NCI-H226 (cell line): ENCODE measurements around the gene MYO1B.

Experiments used
- DNase-seq: peaks from one replicate; pipeline ENCODE4 v3.0.0-alpha.2; 2015

The MYO1B gene

DNA sequence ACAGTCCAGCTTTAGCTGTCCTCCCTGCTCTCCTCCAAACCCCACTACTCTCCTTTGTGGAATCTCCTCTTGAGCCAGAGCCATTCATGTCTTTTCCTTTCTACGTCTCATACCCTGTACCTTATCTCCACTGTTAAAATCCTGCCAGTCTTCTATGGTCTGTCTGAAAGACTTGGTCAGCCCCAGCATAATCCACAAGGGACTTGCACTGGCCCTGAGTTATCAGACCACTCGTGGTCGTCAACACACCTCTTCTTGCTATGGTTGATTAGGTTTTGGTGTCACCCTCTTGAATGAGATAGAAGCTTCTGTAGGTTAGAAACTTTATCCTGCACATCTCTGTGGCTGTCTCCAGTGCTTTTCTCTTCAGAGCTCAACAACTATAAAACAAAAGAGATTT lies 56.8 kb downstream of the MYO1B start:
- no peak for DNase-seq

DNA sequence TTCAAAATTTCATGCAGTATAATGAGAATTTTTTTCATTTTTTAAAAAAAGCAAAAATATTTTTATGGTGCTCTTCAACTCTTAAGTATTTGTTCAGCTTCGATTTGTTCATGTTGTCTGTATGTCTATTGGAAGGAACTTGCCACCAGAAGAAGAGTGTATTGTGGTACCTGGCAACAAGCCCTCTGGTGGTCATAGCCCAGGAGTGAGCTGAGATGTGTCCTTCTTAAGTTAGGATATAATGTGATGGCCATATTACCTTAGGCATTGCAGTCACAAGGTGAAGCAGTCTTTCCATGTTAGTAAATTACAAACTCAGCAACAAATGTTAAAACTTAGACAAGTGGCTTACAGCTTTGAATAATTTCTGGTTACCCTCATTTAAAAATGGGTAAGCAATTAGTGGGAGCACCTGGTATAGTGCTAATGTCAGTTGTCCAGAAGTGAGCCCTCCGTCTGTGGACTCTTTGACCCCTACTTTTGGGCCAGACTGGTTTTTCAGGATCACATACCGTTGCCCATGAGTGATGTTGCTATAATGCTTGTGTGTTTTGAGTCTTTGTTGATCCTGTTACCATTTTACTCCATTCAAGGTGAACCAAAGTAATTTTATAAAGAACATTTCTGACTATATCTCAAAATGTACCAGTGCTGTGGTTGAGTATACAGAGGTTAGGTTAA lies 57.4 kb downstream of the MYO1B start:
- no peak for DNase-seq

DNA sequence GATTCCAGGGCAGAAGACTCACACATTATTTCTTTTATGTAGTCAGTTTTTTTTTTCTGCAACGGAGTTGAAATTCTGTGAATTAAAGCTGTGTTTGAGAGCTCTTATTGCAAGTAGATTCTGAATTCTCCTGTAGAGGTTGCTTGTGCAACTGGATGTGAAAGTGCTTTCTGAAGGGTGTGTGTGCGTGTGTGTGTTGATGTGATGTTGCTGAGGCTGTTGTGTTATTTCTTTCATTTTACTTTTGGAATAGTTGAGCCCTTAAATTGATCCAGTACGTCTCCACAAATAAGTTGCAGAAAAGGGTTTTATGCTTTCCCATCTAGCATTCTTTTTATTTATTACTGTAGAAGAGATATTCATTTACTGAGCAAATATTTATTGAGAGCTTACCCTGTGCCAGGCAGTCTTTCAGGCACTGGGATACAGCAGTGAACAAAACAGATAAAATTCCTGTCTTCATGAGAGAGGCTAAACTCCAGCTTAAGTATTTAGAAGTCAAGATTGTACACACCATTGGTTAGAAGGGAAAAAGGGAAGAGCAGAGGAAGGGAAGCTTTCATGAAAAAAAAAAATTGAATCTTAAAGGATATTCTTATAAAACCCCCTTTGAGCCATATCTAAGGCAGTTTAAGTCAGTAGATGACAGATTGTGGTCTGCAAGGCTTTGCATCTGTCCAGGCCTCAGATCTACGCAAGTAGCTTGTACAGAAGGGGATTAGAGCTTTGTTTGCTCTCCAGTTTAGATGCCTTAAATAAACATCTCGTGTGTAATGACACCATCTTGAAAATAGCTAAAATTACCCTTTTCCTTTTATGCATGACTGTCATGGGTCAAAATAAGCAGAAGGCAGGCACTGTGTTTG lies 58.2 kb downstream of the MYO1B start:
- no peak for DNase-seq

DNA sequence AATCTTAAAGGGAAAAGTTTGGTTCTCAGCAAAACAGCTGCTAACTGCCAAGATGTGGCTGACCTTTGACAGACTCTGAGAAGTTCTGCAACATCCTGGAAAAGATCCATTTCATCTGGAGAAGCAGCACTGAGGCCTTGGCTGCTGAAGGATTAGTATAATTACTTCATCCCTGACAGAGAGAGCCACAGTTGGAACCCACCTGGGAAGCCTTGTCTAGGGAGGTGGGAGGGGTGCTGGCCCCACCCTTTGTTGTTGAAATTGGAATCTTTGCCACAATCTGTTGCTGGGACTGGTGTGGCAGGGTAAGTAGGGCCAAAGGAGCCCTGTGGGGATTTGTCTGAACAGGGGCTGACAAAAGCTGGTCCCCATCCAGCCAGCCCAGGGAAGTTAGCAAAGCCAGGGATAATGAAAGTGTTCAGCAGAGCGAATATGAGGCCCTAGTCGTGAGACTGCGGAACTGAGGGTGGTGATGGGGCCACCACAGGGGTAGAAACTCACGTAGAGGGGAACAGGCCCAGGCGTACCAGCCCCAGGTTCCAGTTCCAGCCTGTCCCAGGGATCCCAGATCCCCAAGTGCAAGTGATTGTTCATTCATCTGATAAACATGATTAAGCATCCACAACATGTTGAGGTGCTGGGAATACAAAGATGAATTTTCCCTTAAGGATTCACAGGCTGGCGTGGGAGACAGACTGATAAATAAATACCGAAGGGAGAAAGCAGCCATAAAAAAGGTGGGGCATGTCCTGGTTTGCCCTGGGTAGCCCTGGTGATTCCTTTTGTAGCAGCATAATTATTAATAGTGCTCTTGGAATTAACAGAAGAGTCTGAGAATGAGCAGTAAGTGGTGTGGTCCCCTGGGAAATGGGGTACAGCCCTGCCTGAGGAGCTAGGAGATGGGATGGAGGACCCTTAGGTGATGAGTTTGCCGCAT lies 60.0 kb downstream of the MYO1B start:
- peak; percentile 26 for DNase-seq

DNA sequence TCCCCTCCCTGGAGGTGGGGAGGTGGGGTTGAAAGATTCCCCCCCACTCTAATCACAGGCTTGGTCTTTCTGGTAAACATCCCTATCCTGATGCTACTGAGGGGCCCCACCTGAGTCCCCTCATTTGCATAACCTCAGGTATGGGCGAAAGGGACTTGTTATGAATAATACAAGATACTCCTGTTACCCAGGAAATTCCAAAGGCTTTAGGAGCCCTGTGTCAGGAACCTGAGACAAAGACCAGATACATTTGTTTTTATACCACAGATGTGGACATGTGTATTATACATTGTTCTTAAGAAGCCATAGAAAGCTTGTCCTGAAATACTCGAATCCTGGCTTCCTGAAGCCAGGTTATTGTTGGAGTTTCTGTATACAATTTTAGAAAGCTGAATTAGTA lies 62.8 kb downstream of the MYO1B start:
- no peak for DNase-seq

DNA sequence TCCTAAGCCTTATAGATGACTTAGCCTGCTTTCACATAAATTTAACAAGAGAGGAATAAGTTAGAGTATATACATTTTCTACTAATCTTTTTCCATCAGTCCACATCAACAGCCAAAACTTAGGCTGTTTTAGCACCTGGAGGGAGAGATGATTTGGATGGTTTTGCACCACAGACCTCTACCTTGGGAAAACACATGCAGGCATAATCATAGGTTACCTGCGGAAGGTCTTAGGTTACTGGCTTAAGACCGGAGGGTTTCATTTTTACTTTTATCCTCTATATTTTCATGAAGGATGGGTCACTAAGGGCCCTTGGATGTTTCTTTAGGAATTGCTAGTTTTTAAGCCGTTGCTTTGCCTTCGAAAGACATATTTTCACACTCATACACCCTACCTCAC lies 66.0 kb downstream of the MYO1B start:
- DNase-seq, result no peak

- peak; percentile 80 for DNase-seq
Observed at GRCh38 chr2:191311627-191312026, 66.4 kb downstream of the MYO1B start.

- DNase-seq, result no peak
Observed at GRCh38 chr2:191312163-191312562, 67.0 kb downstream of the MYO1B start.

DNA sequence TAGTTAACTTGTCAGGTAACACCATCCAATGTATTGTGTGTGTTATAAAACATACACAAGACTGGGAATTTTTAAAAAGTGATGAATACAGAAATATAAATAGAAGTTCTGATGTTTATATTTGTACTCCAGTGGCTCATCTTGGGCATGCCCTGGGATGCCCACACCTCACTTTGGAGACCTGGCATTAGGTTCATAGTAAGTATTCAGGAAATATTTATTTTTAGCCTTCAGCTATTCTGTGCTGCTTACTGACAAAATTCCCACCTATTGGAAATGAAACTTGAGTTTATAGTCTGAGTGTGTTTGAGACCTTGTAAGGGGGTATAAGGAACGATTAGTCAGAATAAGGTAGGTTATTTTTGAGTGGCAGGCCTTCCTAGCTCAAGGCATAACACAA lies 67.5 kb downstream of the MYO1B start:
- no peak for DNase-seq

- DNase-seq, result no peak
Observed at GRCh38 chr2:191314697-191315364, 69.6 kb downstream of the MYO1B start.

DNA sequence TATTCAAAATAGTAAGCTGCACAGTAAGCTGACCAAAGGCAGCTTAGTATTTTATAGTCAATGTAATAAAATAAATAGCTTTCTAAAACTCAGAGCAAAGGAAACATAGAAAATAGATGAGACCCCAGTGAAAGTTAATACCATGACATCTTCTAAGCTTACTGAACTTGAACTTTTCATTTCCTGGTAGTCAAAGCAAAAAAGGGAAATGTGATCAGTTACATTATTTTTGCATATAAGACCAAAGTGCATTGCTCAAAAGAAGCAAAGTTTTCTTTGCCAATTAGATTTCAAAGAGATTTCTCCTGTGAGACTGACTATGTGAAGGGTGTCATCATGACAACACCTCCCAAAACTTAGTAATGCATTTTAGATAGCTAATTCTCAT lies 70.2 kb downstream of the MYO1B start:
- DNase-seq, result no peak

GRCh38 chr2:191316246-191316994 lies 71.2 kb downstream of the MYO1B start:
- DNase-seq, result no peak

DNA sequence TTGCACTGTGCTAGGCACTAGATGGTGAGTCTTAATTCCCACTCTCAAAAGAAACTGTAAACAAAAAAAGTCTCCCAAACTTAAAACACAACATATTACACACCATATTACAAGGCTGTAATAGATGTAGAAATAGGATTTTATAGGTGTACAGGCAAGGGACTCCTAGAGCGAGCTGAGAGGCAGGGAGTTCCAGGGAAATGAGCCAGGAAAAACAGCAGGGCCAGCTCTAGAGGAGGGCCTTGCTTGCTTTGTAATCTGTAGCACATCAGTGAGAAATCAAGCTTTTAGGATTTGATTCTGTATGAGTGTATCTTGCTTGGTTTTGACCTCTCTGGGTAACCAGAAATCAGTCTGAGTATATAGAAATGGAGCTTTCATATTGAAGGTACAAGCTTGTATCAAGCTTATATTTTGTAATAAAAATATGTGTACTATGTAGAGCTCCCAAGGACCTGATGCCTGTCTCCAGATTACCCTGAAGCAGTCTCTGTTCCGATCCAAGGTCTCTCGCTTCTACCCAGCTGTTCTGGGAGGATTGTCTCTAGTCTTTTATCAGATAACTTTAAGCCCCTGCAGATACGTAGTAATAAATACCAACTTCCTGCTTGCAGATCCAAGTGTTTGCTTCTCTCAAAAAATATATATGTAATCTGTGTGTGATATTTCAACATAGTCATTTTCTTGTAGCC lies 73.0 kb downstream of the MYO1B start:
- DNase-seq, result peak; percentile 24

GRCh38 chr2:191318729-191319078 lies 73.5 kb downstream of the MYO1B start:
- DNase-seq, result peak; percentile 52

GRCh38 chr2:191319186-191319585 lies 74.0 kb downstream of the MYO1B start:
- no peak for DNase-seq

DNA sequence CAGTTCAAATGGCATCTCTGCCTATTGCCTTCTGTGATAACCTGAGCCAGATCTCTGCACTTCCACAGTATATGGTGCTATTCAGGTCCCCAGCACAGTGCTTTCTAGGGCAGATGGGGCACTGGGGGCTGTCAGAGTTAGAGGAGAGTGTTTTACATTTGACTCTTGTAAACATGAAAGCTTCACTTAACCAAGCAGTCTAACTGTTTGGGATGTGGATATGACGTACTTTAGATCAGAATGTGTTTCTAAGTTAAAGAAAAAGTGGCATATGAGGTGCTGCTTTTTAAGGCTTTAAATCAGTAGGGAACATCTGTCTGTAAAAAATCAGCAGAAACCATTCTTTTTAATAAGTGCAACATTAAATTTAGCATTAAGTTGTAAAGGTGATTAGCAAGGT lies 75.7 kb downstream of the MYO1B start:
- no peak for DNase-seq

DNA sequence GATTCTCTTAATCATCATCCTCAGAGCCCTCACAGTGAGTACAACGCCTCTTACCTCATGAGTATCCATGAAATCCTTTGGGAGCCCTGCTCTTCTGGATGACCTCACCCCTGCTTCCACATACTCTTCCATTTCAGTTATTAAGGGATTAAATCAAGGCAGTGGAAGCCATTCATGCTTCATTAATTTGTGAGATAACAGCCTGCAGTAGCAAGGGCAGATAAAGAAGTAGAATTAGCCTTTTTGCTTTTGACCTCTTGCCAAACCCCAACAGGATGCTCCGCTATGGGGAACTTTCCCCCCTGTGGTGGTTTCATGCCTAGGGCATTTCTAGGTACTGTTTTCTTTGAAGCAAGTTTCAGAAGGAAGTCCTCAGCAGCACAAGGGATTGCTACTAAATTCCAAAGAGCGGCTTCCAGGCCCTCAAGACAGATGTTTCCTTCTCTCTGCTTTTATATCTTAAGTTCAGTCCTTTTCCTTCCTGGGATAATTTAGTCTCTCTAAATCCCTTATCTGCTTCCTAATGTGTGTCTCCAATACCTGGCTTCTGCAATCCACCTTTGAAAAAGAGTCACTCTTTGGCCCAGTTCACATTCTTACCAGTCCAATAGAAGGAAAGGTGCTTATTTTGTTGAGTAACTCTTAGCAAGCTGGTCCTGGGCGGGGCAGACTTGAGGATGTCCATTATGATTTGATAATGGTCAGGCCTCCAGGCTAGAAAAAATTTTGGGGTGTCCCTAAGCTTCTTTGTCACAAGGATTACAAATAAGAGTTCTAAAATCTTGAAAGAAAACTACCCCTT lies 76.9 kb downstream of the MYO1B start:
- peak; percentile 97 for DNase-seq

- DNase-seq, result peak; percentile 35
Observed at GRCh38 chr2:191322828-191323506, 77.8 kb downstream of the MYO1B start.

DNA sequence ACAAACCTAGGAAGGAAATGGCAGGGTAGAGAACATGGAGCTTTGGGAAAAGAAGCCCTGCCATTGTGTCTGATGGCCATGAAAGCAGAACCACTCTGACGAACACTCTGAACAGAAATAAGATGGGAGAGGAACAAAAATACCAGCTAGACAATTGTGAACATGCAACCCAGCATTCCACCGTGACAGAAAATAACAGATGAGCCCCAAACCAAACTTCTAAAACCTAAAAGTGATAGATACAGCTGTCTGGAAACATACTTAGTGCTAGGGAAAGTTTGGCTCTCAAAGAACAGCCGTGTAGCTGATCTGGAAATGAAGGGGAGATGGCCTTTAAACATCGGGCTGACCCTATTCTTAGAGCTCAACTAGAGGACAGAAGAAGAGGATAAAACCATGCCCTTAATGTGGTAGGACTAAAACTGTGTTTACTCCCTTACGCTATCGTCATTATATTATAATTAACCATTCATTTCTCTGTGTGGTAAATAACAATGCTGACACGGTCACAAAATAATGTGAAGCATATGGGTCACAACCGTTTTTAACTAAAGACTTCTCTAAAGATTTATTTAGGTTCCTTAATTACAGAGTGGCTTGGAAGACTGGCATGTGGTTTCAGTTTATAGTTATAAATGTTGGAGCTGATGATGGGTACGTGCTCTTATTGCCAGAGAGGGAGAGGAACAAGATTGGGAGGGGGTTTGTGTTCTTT lies 80.6 kb downstream of the MYO1B start:
- DNase-seq, result no peak
